Pancreas (tissue), 10 donors: ENCODE data around the gene USP6. TPM values are rescaled to one million over a fixed set of nuclear protein-coding genes. Genes with fewer than 3 reads are reported as not detected.

Experiments
- ATAC-seq, 4 donors: fragments of 200-7000 bp; cut with Tn5 transposase; one replicate each; pipeline versions ENCODE4 v1.8.0 to v1.9.1; 2020; ENCODE audit warnings: mild to moderate bottlenecking in 4 of 4, moderate library complexity in 4 of 4
- DNase-seq, 6 donors: peaks; one replicate each; pipeline ENCODE4 v3.0.0-alpha.2; 2020
- FAIRE-seq: peaks from 2 replicates; lab custom pipeline; 2012; peaks lifted over from hg19 to GRCh38; lab: Jason Lieb, UNC
- H3K27ac ChIP-seq, 4 donors: fragments of 200-600 bp; sonication (generic); 1 replicate in 3 of 4; 2 replicates in 1 of 4; pipeline versions ENCODE4 v1.5.0 to v1.8.0; 2020
- H3K27me3 ChIP-seq, 4 donors: fragments of 200-600 bp; one replicate each; pipeline ENCODE4 v1.8.0; 2021
- H3K36me3 ChIP-seq, 3 donors: fragments of 200-600 bp; sonication (generic) in 1 of 3; one replicate each; pipeline versions ENCODE4 v1.5.0 to v1.8.0; 2020 to 2021
- H3K4me1 ChIP-seq, 3 donors: fragments of 200-600 bp; one replicate each; pipeline ENCODE4 v1.8.0; 2021
- H3K4me3 ChIP-seq, 4 donors: fragments of 200-600 bp; sonication (generic) in 2 of 4; one replicate each; pipeline versions ENCODE4 v1.5.0 to v1.8.0; 2020 to 2021
- H3K9me3 ChIP-seq, 4 donors: fragments of 200-600 bp; one replicate each; pipeline ENCODE4 v1.8.0; 2021
- WGBS, 2 donors: extraction: QIAGEN DNeasy Blood & Tissue Kit; methylation state at CpG; one replicate each; pipeline ENCODE4 v1.1.7; 2013; 5-methylcytosine and 5-hydroxymethylcytosine counted together
- intact Hi-C, 3 donors: fragments of 100-400 bp; cut with DNase I; formaldehyde crosslinking; loops; one replicate each; pipeline versions ENCODE4 v1.11.1 to v1.14.2; 2022
- polyA plus RNA-seq, 2 donors: library from polyadenylated mRNA; stranded (reverse); fragments of 200-250 nt; gene quantifications; one replicate each; pipeline ENCODE4 v1.2.3, GENCODE V29; 2013
- total RNA-seq, 6 donors: library from RNA; stranded (reverse); fragmentation: NEBNext Ultra II Directional in 4 of 6; extraction: Animal tissue kit (Norgen Biotek cat#: 25700) in 4 of 6; gene quantifications; one replicate each; pipeline versions ENCODE4 v1.2.1 to v1.2.4, GENCODE V29; 2021 to 2023
- TF ChIP-seq, protein P1 (sequence below), 4 donors: fragments of 200-600 bp; sonication (generic) in 3 of 4; IDR thresholded peaks; one replicate each; pipeline versions ENCODE4 v1.5.0 to v1.8.0; 2021; ENCODE audit warnings: antibody characterized with exemption in 4 of 4
- donor health status: healthy with polysubstance abuse.
- donor health status: DM: no; HTN: no; CAD: no; lungs with moderate emphysema.
- donor health status: DM: no; HTN: no; CAD: no.
- donor health status: control.
- donor health status: control.
- donor health status: Bipolar disorder and iron deficiency.
- donor health status: DM: yes; HTN: yes; CAD: no.
- donor health status: DM: no; HTN: no; CAD: no.
- donor health status: DM: no; HTN: no; CAD: no.
- donor health status: DM: yes; HTN: yes; CAD: no.

Gene USP6
- total and polyA plus RNA-seq, 8 donors = 0.03 to 0.09 (median 0.05) TPM

GRCh38 chr17:5179003-5179402, 63.2 kb downstream of the USP6 start:
- intact Hi-C loops = no loop called here
- Histone ChIP-seq H3K27me3 (no peaks in the 10 kb centered on the region), H3K4me3 (no peak overlapping the region), H3K9me3 (peaks cover 0 to 24% (median 17%) of the 10 kb centered on the region in 4 donors), H3K36me3 (peaks cover 0 to 14% (median 0%) of the 10 kb centered on the region in 3 donors), H3K27ac (no peak overlapping the region), H3K4me1 (no peaks in the 10 kb centered on the region)
- TF ChIP-seq, protein P1, sequence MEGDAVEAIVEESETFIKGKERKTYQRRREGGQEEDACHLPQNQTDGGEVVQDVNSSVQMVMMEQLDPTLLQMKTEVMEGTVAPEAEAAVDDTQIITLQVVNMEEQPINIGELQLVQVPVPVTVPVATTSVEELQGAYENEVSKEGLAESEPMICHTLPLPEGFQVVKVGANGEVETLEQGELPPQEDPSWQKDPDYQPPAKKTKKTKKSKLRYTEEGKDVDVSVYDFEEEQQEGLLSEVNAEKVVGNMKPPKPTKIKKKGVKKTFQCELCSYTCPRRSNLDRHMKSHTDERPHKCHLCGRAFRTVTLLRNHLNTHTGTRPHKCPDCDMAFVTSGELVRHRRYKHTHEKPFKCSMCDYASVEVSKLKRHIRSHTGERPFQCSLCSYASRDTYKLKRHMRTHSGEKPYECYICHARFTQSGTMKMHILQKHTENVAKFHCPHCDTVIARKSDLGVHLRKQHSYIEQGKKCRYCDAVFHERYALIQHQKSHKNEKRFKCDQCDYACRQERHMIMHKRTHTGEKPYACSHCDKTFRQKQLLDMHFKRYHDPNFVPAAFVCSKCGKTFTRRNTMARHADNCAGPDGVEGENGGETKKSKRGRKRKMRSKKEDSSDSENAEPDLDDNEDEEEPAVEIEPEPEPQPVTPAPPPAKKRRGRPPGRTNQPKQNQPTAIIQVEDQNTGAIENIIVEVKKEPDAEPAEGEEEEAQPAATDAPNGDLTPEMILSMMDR (IDR thresholded peaks at IDR 0.05) = no peak
- FAIRE-seq = no peak
- DNase-seq = no peak
- no peak for ATAC-seq
- WGBS, 2 donors = 97 to 98% methylated on average over 12 of the region's 12 CpGs

DNA sequence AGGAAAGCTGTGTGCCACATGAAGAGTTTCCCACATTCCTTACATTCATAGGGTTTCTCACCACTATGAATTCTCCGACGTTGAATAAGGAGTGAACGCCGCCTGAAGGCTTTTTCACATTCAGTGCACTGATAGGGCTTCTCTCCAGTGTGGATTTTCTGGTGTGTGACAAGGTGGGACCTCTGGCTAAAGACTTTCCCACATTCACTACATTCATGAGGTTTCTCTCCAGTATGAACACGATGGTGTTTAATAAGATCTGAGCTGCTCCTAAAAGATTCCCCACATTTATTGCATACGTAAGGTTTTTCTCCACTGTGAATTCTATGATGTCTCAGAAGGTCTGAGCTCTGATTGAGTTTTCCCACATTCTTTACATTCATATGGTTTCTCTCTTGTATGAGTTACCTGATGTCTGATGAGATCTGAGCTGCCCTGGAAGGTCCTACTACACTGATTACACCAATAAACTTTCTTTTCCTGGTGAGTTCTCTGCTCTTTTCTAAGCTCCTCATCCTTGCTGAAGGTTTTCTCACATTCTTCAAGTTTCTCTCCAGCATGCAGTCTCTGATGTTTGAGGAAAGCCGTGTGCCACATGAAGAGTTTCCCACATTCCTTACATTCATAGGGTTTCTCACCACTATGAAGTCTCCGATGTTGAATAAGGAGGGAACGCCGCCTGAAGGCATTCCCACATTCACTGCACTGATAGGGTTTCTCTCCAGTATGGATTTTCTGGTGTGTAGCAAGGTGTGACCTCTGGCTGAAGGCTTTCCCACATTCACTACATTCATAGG, 65.9 kb downstream of the USP6 start:
- DNase-seq (no peak), FAIRE-seq (no peak), ATAC-seq (no peak)
- no peaks in the 10 kb centered on the region for H3K27me3 ChIP-seq
- no peaks in the 10 kb centered on the region for H3K4me1 ChIP-seq
- H3K4me3 ChIP-seq = no peak overlapping the region
- H3K9me3 ChIP-seq = peaks cover 0 to 36% (median 22%) of the 10 kb centered on the region in 4 donors
- WGBS, 2 donors = 96 to 98% methylated on average over 10 of the region's 10 CpGs
- TF ChIP-seq, protein P1 (IDR thresholded peaks at IDR 0.05) = no peak
- H3K27ac ChIP-seq = no peak overlapping the region
- H3K36me3 ChIP-seq = peaks cover 0 to 8% (median 0%) of the 10 kb centered on the region in 3 donors
- intact Hi-C loops = no loop called here

- TF ChIP-seq, protein P1 (IDR thresholded peaks at IDR 0.05) = no peak
- H3K27me3 ChIP-seq = no peaks in the 10 kb centered on the region
- DNase-seq (no peak), ATAC-seq (no peak), FAIRE-seq (no peak)
- 97 to 99% methylated on average over 6 of the region's 6 CpGs for WGBS, 2 donors
- H3K36me3 ChIP-seq = peaks cover 0 to 8% (median 0%) of the 10 kb centered on the region in 3 donors
- H3K4me1 ChIP-seq = no peaks in the 10 kb centered on the region
- H3K9me3 ChIP-seq = peaks cover 0 to 36% (median 22%) of the 10 kb centered on the region in 4 donors
- H3K4me3 ChIP-seq = no peak overlapping the region
- no peak overlapping the region for H3K27ac ChIP-seq
- intact Hi-C loops = no loop called here
Measured at GRCh38 chr17:5182597-5183409, 67.0 kb downstream of the USP6 start.

DNA sequence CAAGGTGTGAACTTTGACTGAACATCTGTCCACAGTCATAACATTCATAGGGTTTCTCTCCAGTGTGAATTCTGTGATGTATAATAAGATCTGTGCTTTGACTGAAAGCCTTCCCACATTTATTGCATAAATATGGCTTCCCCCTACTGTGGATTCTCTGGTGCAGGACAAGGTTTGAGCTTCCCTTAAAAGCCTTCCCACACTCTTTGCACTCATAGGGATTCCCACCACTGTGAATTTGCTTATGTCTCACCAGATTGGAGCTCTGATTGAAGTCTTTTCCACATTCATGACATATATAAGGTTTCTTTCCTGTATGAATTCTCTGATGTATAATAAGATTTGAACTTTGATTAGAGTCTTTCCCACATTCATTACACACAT, 67.6 kb downstream of the USP6 start:
- H3K36me3 ChIP-seq = peaks cover 0 to 8% (median 0%) of the 10 kb centered on the region in 3 donors
- TF ChIP-seq, protein P1 (IDR thresholded peaks at IDR 0.05) = no peak
- DNase-seq (no peak), ATAC-seq (no peak), FAIRE-seq (no peak)
- peaks cover 0 to 36% (median 20%) of the 10 kb centered on the region in 4 donors for H3K9me3 ChIP-seq
- H3K27ac ChIP-seq = no peak overlapping the region
- no peak overlapping the region for H3K4me3 ChIP-seq
- no peaks in the 10 kb centered on the region for H3K27me3 ChIP-seq
- no peaks in the 10 kb centered on the region for H3K4me1 ChIP-seq
- intact Hi-C loops = no loop called here
